GM23248 (cell line): ENCODE results near the gene COMMD7.

ENCODE experiments used
- EZH2 ChIP-seq: fragments of 200-600 bp; sonication (generic); IDR thresholded peaks from 2 replicates; pipeline ENCODE4 v1.6.1; 2018; ENCODE audit warnings: antibody characterized with exemption, mild to moderate bottlenecking; ENCODE audit not compliant: insufficient read depth, poor library complexity, severe bottlenecking
- EZH2phosphoT487 ChIP-seq: fragments of 200-600 bp; sonication (generic); IDR thresholded peaks from 2 replicates; pipeline ENCODE4 v1.6.1; 2018; ENCODE audit warnings: antibody characterized with exemption, moderate library complexity, mild to moderate bottlenecking, low read depth; ENCODE audit not compliant: insufficient read depth

DNA sequence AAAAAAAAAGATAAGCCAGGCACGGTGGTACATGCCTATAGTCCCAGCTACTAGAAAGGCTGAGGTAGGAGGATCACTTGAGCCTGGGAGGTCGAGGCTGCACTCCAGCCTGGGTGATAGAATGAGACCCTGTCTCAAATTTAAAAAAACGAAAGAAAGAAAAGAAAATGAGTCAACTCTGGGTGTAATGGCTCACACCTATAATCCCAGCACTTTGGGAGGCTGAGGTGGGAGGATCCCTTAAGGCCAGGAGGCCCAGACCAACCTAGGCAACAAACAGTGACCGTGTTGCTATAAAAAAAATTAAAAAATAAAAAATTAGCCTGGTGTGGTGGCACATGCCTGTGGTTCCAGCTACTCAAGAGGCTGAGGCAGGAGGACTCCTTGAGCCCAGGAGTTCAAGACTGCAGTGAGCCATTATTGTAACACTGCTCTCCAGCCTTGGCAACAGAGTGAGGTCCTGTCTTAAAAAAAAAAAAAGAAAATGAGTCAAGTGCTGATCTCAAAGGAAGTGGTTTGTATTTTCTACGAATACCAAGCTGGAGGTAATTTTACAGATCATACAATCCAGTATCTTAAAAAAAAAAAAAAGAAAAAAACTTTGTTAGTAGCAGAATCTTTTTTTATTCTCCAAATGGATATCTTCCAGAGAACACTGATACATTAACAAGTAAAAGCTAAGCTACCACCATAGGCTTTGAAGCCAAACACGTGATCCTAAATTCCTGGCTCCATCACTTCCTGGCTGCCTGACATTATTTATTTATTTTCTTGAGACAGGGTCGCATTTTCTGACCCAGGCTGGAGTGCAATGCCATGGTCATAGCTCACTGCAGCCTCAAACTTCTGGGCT lies 5.7 kb downstream of the COMMD7 start:
- TF ChIP-seq EZH2: no peak
- TF ChIP-seq EZH2phosphoT487: no peak
